K562 (cell line): ENCODE results near the gene CEP20. TPM values are rescaled to one million over a fixed set of nuclear protein-coding genes. Genes with fewer than 3 reads are reported as not detected.

Experiments
- ATAC-seq: fragments of 200-7000 bp; cut with Tn5 transposase; 3 replicates; pipeline ENCODE4 v1.9.1; 2020; ENCODE audit warnings: moderate library complexity
- BruUV-seq: library from RNA; stranded (reverse); fragments of 400-500 nt; replicated peaks from 2 replicates; lab custom pipeline; 2021; lab: Mats Ljungman, UMichigan
- CTCF ChIA-PET: fragments of 300-600 bp; formaldehyde crosslinking; extraction: SDS; loops from one replicate; lab custom pipeline; 2021; ENCODE audit warnings: low intra/inter-chr PET ratio; lab: Yijun Ruan, JAX
- POLR2A ChIA-PET: fragments of 300-600, 350-650 bp; sonication (Branson Sonifier 250); formaldehyde crosslinking; extraction: SDS; loops from one replicate; lab custom pipeline; 2021; ENCODE audit warnings: antibody characterized with exemption, inconsistent platforms; lab: Yijun Ruan, JAX
- DNase-seq, 4 experiments: peaks; one replicate each; pipeline versions ENCODE4 v3.0.0 to v3.0.0-alpha.2; 2011 to 2018; ENCODE audit warnings: low spot score in 3 of 4, mixed read lengths in 3 of 4; ENCODE audit errors: extremely low read depth in 1 of 4
- FAIRE-seq: peaks from 2 replicates; lab custom pipeline; 2011; peaks lifted over from hg19 to GRCh38; lab: Jason Lieb, UNC
- H2AFZ ChIP-seq: 2 replicates; pipeline ENCODE4 v1.6.0; 2011; ENCODE audit warnings: low read depth, low read length, control low read depth, inconsistent platforms
- H3K27ac ChIP-seq: fragments of 200-600 bp; 3 replicates; pipeline ENCODE4 v1.8.0; 2011; ENCODE audit warnings: low read depth, mild to moderate bottlenecking, control low read depth, inconsistent platforms, low read length, moderate library complexity, mixed read lengths; ENCODE audit errors: extremely low read depth
- H3K27me3 ChIP-seq, 2 experiments: fragments of 300-600 bp in 1 of 2; 2 replicates in 1 of 2; 3 replicates in 1 of 2; pipeline versions ENCODE4 v1.6.0 to v1.8.0; 2011; ENCODE audit warnings: inconsistent platforms in 2 of 2, low read length in 2 of 2, mild to moderate bottlenecking in 1 of 2, mixed read lengths in 1 of 2, moderate library complexity in 1 of 2; ENCODE audit not compliant: control insufficient read depth in 2 of 2, insufficient read depth in 2 of 2
- H3K36me3 ChIP-seq: fragments of 300-600 bp; 3 replicates; pipeline ENCODE4 v1.8.0; 2011; ENCODE audit warnings: mild to moderate bottlenecking, low read length, inconsistent platforms; ENCODE audit not compliant: control insufficient read depth, insufficient read depth
- H3K4me1 ChIP-seq, 2 experiments: fragments of 200-600 bp in 1 of 2; replicated peaks in 1 of 2; 2 replicates in 1 of 2; 3 replicates in 1 of 2; pipeline versions ENCODE4 v1.5.1 to v1.8.0; 2011; ENCODE audit warnings: inconsistent platforms in 2 of 2, low read length in 2 of 2, mild to moderate bottlenecking in 1 of 2, mixed read lengths in 1 of 2, moderate library complexity in 1 of 2; ENCODE audit not compliant: control insufficient read depth in 2 of 2, insufficient read depth in 2 of 2
- H3K4me2 ChIP-seq: 2 replicates; pipeline ENCODE4 v1.6.1; 2011; ENCODE audit warnings: low read length, control low read depth, inconsistent platforms, mixed read lengths; ENCODE audit not compliant: insufficient read depth
- H3K4me3 ChIP-seq: fragments of 200-600 bp; sonication (generic), shearing (Covaris generic); 2 replicates; pipeline ENCODE4 v1.5.1; 2016; ENCODE audit warnings: control low read depth, inconsistent platforms
- H3K79me2 ChIP-seq: fragments of 200-600 bp; 3 replicates; pipeline ENCODE4 v1.8.0; 2011; ENCODE audit warnings: low read length, inconsistent platforms; ENCODE audit not compliant: control insufficient read depth, insufficient read depth
- H3K9ac ChIP-seq, 2 experiments: 2 replicates each; pipeline versions ENCODE4 v1.6.0 to v1.6.1; 2011; ENCODE audit warnings: low read depth in 2 of 2, low read length in 2 of 2, control low read depth in 1 of 2, inconsistent platforms in 1 of 2, mild to moderate bottlenecking in 1 of 2, mixed read lengths in 1 of 2; ENCODE audit not compliant: insufficient read depth in 1 of 2
- H3K9me1 ChIP-seq: one replicate; pipeline ENCODE4 v1.6.0; 2011; ENCODE audit warnings: inconsistent platforms, mild to moderate bottlenecking, low read length, moderate library complexity; ENCODE audit not compliant: control insufficient read depth, insufficient read depth
- H3K9me3 ChIP-seq: replicated peaks from 2 replicates; pipeline ENCODE4 v1.5.1; 2011; ENCODE audit warnings: low read depth, low read length, inconsistent platforms; ENCODE audit not compliant: control insufficient read depth, insufficient read depth
- H4K20me1 ChIP-seq: replicated peaks from 2 replicates; pipeline ENCODE4 v1.6.1; 2011; ENCODE audit warnings: low read length, inconsistent platforms, mixed read lengths; ENCODE audit not compliant: control insufficient read depth, insufficient read depth
- E2F8 ChIP-seq: fragments of 450-650 bp; IDR thresholded peaks from 2 replicates; pipeline ENCODE4 v1.7.1; 2018; ENCODE audit warnings: mild to moderate bottlenecking, low read depth; ENCODE audit not compliant: partially characterized antibody
- GABPB2 ChIP-seq: fragments of 250-450 bp; sonication (Bioruptor Pico); conservative IDR thresholded peaks from 2 replicates; pipeline ENCODE4 v1.5.1; 2021; ENCODE audit warnings: mild to moderate bottlenecking
- MBD1 ChIP-seq: fragments of 250-450 bp; sonication (Bioruptor Pico); IDR thresholded peaks from 2 replicates; pipeline ENCODE4 v1.8.0; 2022; ENCODE audit warnings: inconsistent platforms
- NCOA4 ChIP-seq: fragments of 450-650 bp; IDR thresholded peaks from 2 replicates; pipeline ENCODE4 v1.6.1; 2018; ENCODE audit warnings: mild to moderate bottlenecking; ENCODE audit not compliant: partially characterized antibody
- RBM25 ChIP-seq: fragments of 200-400 bp; formaldehyde crosslinking; IDR thresholded peaks from 2 replicates; pipeline ENCODE4 v1.6.1; 2018; ENCODE audit warnings: low read length, low read depth, moderate library complexity; ENCODE audit not compliant: severe bottlenecking
- STAT6 ChIP-seq: sonication (generic); formaldehyde crosslinking; IDR thresholded peaks from 2 replicates; pipeline ENCODE4 v1.8.1; 2023; ENCODE audit warnings: mild to moderate bottlenecking, missing genetic modification reagents
- ZNF121 ChIP-seq: sonication (generic); formaldehyde crosslinking; conservative IDR thresholded peaks from 2 replicates; pipeline ENCODE4 v1.8.0; 2022; ENCODE audit warnings: missing genetic modification reagents
- ZNF398 ChIP-seq: fragments of 250-450 bp; sonication (Bioruptor Pico); IDR thresholded peaks from 2 replicates; pipeline ENCODE4 v1.8.0; 2021; ENCODE audit warnings: moderate library complexity, mild to moderate bottlenecking, inconsistent platforms
- ZNF41 ChIP-seq: fragments of 250-450 bp; sonication (Bioruptor Pico); conservative IDR thresholded peaks from 2 replicates; pipeline ENCODE4 v1.4.0; 2020; ENCODE audit warnings: mild to moderate bottlenecking
- ZNF668 ChIP-seq: fragments of 250-450 bp; sonication (Bioruptor Pico); IDR thresholded peaks from 2 replicates; pipeline ENCODE4 v1.8.0; 2022; ENCODE audit warnings: mild to moderate bottlenecking, inconsistent platforms
- ZNF707 ChIP-seq: fragments of 250-450 bp; sonication (Bioruptor Pico); conservative IDR thresholded peaks from 2 replicates; pipeline ENCODE4 v1.8.0; 2022; ENCODE audit warnings: inconsistent platforms, mild to moderate bottlenecking, moderate library complexity
- WGBS: fragments of 100-300 bp; shearing (Covaris generic); methylation state at CpG from one replicate; pipeline ENCODE4 v1.1.6; 2016; ENCODE audit warnings: low coverage, mixed read lengths; ENCODE audit not compliant: insufficient coverage; ENCODE audit errors: missing lambda C conversion rate; 5-methylcytosine and 5-hydroxymethylcytosine counted together
- in situ Hi-C: fragments of 300-500 bp; cut with MboI; formaldehyde crosslinking; loops from 4 replicates; pipeline ENCODE4 v1.15.0; 2018; ENCODE audit warnings: inconsistent platforms, mixed read lengths
- intact Hi-C: fragments of 100-400 bp; cut with micrococcal nuclease; formaldehyde crosslinking; loops from 2 replicates; pipeline ENCODE4 v1.14.2; 2022
- polyA plus RNA-seq, 8 experiments: library from polyadenylated mRNA; depleted of rRNA in 4 of 8; stranded (reverse) in 5 of 8; unstranded in 3 of 8; fragments of >200 nt; fragmentation: Nextera tagmentation in 2 of 8; fragmentation: Illumina TruSeq in 1 of 8; extraction: Ambion mirVana in 2 of 8; extraction: Trizol in 1 of 8; gene quantifications; 2 replicates each; pipeline versions ENCODE4 v1.2.1 to v1.2.3, GENCODE V29; 2011 to 2014; ENCODE audit warnings: inconsistent platforms in 1 of 8, missing spikeins in 1 of 8
- total RNA-seq, 7 experiments: library from RNA; depleted of rRNA in 6 of 7; stranded (reverse); fragments of >200 nt in 6 of 7; fragmentation: Illumina TruSeq in 2 of 7; extraction: Trizol in 2 of 7; gene quantifications; 2 replicates each; pipeline versions ENCODE4 v1.2.1 to v1.2.3, GENCODE V29; 2011 to 2021; ENCODE audit warnings: low replicate concordance in 1 of 7

The CEP20 gene
- total and polyA plus RNA-seq, 9 of the 15 experiments (the other 6 are each of a cell fraction or from before 2014, with no cell fraction given), result 41.3 to 150 (median 104) TPM

- FAIRE-seq, result no peak
- POLR2A ChIA-PET, result interaction anchor here (4.4 kb wide), 1 partner anchor 12 kb away, joined by 16 read pairs; the partner anchor contains the start of gene CEP20
Observed at GRCh38 chr16:15900357-15900756, 12.0 kb upstream of the CEP20 start.

More at GRCh38 chr16:15900357-15900756, 12.0 kb upstream of the CEP20 start:
- no peaks in the 10 kb centered on the region for H3K9me1 ChIP-seq
- H3K4me1 ChIP-seq, result peaks cover 16 to 26% of the 10 kb centered on the region in 2 experiments
- intact Hi-C loops, result no loop called here
- ATAC-seq (no peak), DNase-seq (no peak)
- in situ Hi-C loops, result no loop called here
- no peak overlapping the region for H3K9ac ChIP-seq
- no peaks in the 10 kb centered on the region for H3K36me3 ChIP-seq
- no peak overlapping the region for H3K4me2 ChIP-seq
- 90% methylated on average over 3 of the region's 3 CpGs for WGBS
- CTCF ChIA-PET, result no interaction called here
- H3K27ac ChIP-seq, result no peak overlapping the region
- H3K4me3 ChIP-seq, result no peak overlapping the region
- peak; percentile 17 for TF ChIP-seq RBM25
- TF ChIP-seq MBD1, result no peak
- TF ChIP-seq ZNF707 (CRISPR knock-in tag), result no peak
- TF ChIP-seq E2F8, result no peak
- no peak for TF ChIP-seq STAT6 (CRISPR knock-in tag)
- peak; percentile 77 for TF ChIP-seq ZNF121 (CRISPR knock-in tag)
- no peak for TF ChIP-seq NCOA4
- no peak for TF ChIP-seq ZNF41
- TF ChIP-seq ZNF668 (CRISPR knock-in tag), result no peak
- TF ChIP-seq GABPB2 (CRISPR knock-in tag), result no peak
- no peak for TF ChIP-seq ZNF398 (CRISPR knock-in tag)
- H2AFZ ChIP-seq, result no peak overlapping the region
- no peaks in the 10 kb centered on the region for H4K20me1 ChIP-seq
- no peaks in the 10 kb centered on the region for H3K9me3 ChIP-seq
- H3K79me2 ChIP-seq, result no peaks in the 10 kb centered on the region
- no peaks in the 10 kb centered on the region for H3K27me3 ChIP-seq
- no TSS peak for BruUV-seq
